GM21528 (cell line): ENCODE results near the gene ZBTB48.
"Not testable (repeated sequence)": the region's sequence is repeated elsewhere in the genome, so short reads cannot be mapped to it uniquely, and the experiment has no call there.

Source experiments
- ATAC-seq: cut with Tn5 transposase; IDR thresholded peaks from one replicate; pipeline ENCODE4 v1.9.1; 2021; ENCODE audit warnings: mild to moderate bottlenecking, moderate library complexity; ENCODE audit not compliant: unreplicated experiment, low FRiP score

Gene ZBTB48

DNA sequence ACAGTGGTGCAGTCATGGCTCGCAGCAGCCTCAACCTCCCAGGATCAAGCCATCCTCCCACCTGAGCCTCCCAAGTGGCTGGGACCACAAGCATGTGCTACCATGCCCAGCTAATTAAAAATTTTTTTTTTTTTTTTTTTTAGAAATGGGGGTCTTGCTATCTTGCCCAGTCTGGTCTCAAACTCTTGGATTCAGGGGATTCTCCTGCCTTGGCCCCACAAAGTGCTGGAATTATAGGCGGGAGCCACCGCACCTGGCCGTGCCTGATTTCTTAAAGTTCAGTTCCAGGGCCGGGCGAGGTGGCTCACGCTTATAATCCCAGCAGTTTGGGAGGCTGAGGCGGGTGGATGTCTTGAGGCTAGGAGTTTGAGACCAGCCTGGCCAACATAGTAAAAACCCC lies 51.3 kb downstream of the ZBTB48 start:
- ATAC-seq = no peak

DNA sequence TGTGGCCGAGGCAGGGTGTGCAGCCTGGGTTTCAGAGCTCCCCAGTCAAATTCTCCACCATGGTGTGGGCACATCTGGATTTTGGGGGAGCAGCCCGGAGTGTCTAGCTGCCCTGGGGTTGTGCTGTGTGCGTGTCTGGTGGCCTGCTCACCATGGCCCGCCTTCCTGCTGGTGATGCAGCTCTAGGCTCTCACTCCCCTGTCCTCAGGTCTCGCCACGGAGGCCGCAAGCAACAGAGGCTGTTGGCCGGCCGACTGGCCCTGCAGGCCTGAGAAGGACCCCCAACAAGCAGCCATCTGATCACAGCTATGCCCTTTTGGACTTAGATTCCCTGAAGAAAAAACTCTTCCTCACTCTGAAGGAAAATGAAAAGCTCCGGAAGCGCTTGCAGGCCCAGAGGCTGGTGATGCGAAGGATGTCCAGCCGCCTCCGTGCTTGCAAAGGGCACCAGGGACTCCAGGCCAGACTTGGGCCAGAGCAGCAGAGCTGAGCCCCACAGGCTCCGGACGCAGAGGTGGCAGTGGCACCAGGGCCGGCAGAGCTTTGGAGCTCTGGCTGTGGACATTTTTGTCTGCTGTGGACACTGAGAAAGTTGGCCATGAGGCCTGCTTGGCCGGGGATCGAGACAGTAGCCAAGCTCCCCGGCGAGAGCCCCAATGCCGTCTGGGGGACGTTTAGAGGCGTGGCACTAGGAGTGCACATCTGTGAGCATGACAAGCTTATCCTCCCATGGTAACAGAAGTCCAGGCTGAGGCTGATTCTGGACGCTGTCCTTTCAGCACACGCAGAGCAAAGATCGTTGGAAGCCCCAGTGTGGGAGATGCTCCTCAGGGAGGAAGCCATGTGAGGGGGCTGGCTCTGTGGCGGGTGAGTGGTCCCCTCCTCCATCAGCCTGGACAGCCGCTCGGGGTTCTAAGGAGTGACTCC lies 53.1 kb downstream of the ZBTB48 start:
- no peak for ATAC-seq

GRCh38 chr1:6634371-6635052 lies 54.7 kb downstream of the ZBTB48 start:
- ATAC-seq = no peak

DNA sequence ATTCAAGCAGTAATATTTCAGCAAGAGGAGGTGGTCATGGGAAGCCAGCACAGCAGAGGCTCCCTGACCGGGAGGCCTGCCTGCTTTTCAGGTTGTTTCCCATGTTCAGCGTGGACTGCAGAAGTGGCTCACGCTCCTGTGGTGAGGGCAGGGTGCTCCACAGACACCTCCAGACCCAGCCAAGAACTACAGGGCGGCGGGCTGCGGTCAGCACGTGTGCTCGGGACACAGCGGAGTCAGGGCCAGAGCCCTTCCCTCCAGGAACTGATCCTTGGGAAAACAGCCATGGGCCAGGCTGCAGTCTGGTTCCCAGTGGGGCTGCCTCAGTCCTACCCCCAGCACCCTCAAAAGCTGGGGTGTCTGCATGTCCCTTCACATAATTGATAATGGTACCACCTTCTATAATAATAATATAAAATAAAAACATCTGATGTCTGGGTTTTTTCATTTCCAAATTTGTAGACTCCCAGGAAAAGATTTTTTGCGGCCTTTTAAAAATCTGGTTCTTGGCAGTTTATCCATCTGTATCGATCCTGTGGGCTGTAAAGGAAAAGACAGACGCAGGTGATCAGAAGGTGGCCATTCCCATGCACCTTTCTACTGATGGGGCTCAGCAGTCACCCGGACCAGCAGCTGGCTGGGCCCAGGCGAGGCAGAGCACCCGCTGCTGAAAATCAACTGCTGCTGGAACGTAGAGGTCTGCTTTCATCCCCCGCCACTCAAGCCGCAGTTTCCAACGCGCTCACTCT lies 55.5 kb downstream of the ZBTB48 start:
- ATAC-seq = no peak

DNA sequence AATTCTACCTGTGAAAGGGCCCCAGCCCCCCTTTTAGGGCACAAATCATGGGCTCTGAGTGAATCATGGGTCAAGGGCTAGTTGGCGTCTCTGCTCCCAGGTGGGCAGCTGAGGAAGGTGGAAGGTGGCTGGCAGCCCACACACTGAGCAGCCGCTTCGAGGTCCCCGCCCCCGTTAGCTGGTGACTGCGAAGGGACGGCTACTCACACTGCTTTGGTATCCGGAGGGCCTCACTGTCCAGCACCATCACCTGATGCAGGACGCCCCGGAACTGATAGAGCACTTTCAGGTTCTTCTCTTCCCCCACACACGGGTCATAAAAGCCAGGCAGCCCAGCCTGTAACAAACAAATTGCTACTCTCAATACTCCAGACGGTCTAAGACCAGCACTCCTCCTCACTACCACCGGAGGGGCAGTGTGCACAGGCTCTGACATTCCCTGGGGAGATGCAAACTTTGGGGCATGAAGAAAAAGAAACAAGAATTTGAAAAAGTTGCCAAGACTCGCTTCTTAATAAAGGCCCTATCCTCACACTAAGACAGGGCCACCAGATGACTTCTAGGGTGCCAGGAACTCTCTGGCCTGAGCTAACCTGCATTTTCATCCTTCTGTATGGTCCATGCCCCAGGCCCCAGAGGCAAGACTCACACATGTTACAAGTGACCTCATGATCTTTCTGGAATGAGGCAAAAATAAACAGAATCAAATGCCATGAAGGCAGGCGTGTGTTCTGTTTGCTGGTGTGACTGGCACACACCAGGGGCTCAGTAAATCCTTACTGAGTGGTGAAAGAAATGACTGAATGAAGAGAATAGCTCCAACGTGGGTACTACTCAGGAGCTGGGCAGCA lies 56.3 kb downstream of the ZBTB48 start:
- no peak for ATAC-seq

DNA sequence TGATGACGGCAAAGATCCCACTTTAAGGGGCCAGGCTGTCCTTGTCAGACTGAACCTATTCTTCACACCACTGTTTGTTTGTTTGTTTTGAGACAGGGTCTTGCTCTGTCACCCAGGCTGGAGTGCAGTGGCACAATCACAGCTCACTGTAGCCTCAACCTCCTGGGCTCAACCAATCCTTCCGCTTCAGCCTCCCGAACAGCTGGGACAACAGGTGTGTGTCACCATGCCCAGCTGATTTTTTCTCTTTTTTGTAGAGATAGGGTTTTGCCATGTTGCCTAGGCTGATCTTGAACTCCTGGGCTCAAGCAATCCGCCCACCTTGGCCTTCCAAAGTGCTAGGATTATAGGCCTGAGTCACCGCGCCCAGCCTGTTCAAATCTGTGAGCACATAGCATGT lies 57.0 kb downstream of the ZBTB48 start:
- ATAC-seq = not testable (repeated sequence)

DNA sequence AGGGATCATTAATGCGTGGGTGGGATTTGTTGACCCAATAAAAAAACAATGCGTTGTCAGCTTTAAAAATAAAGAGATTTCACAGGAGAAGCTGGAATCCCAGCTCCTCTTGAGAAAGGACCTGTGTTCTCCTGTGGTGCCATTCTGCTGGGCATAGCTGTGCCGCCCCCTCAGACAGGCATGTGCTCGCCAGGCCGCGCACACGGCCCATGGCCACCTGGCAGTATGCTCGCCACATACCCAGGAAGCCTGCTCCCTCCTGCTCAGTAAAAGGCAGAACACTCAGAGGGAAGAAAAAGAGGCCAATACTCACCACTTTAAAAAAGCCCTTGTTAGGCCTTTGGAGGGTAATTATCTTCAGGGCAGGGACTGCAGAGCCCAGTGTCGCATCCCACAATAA lies 58.0 kb downstream of the ZBTB48 start:
- ATAC-seq = no peak

DNA sequence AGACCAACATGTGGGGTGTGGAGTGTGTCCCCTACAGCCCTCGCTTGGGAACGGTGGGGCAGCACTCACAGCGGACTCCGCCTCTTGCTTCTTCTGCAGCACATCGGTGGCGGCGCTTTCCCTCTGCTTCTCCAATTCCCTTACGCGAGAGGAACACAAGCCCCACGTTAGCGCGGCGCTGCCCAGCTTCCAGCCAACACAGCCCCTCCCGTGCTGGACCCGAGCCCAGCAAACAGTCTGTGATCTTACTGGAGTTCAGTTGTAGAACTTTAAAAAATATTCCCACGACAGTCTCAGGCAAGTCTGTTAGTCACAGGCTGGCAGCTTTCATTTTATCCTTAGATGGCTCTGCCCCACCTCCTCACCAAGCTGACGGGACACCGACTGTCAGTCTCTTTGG lies 58.4 kb downstream of the ZBTB48 start:
- ATAC-seq = no peak
